T-helper 2 cell treated with Interferon-gamma antibody and Interleukin-4, amounts not matched to agents 5 μg/mL and 100 μg/mL, for 36 hours (primary cell): ENCODE data around the gene XRN2.
A peak's percentile ranks its signal among the peaks of the same experiment; 100 is the strongest.

ENCODE experiments used
- DNase-seq: peaks from one replicate; pipeline ENCODE4 v3.0.0; 2021; ENCODE audit warnings: low spot score
- H3K27ac Mint-ChIP-seq: one replicate; pipeline ENCODE4 v1.8.0; 2021; ENCODE audit warnings: mild to moderate bottlenecking, mixed read lengths
- H3K27me3 Mint-ChIP-seq: one replicate; pipeline ENCODE4 v1.8.0; 2021; ENCODE audit warnings: low read depth, mixed read lengths
- H3K36me3 Mint-ChIP-seq: one replicate; pipeline ENCODE4 v1.8.0; 2021; ENCODE audit warnings: low read depth, mixed read lengths
- H3K4me1 Mint-ChIP-seq: one replicate; pipeline ENCODE4 v1.8.0; 2021; ENCODE audit warnings: low read depth, mixed read lengths
- H3K4me3 Mint-ChIP-seq: one replicate; pipeline ENCODE4 v1.8.0; 2022; ENCODE audit warnings: mild to moderate bottlenecking, moderate library complexity, mixed read lengths
- H3K9me3 Mint-ChIP-seq: one replicate; pipeline ENCODE4 v1.8.0; 2021; ENCODE audit warnings: mixed read lengths

The XRN2 gene

GRCh38 chr20:21303061-21303871, at the start of gene XRN2:
Gene XRN2, plus strand, starts transcription at chr20:21303331. Its CDS starts 68 bp downstream, at chr20:21303399.
- H3K4me3 Mint-ChIP-seq = peak within 1 kb of the TSS; percentile 97
- peak within 1 kb of the TSS; percentile 99 for H3K27ac Mint-ChIP-seq
- peaks cover 4% of the 10 kb centered on the region for H3K9me3 Mint-ChIP-seq

GRCh38 chr20:21257192-21257591, 45.9 kb upstream of the XRN2 start:
- H3K27ac Mint-ChIP-seq = no peak overlapping the region
- no peak for DNase-seq
- no peaks in the 10 kb centered on the region for H3K4me1 Mint-ChIP-seq
- H3K9me3 Mint-ChIP-seq = no peaks in the 10 kb centered on the region
- H3K36me3 Mint-ChIP-seq = no peaks in the 10 kb centered on the region
- no peaks in the 10 kb centered on the region for H3K27me3 Mint-ChIP-seq
- no peak overlapping the region for H3K4me3 Mint-ChIP-seq

More at GRCh38 chr20:21303061-21303871, at the start of gene XRN2:
- DNase-seq = peak; percentile 94
- Mint-ChIP-seq H3K4me1 (peaks cover 22% of the 10 kb centered on the region), H3K36me3 (peaks cover 25% of the 10 kb centered on the region), H3K27me3 (no peaks in the 10 kb centered on the region)

- Mint-ChIP-seq H3K4me3 (no peak overlapping the region), H3K27me3 (no peaks in the 10 kb centered on the region), H3K4me1 (no peaks in the 10 kb centered on the region), H3K27ac (no peak overlapping the region), H3K9me3 (no peaks in the 10 kb centered on the region), H3K36me3 (no peaks in the 10 kb centered on the region)
- no peak for DNase-seq
Measured at GRCh38 chr20:21258411-21258810, 44.7 kb upstream of the XRN2 start.

- Mint-ChIP-seq H3K27me3 (no peaks in the 10 kb centered on the region), H3K4me3 (no peak overlapping the region), H3K9me3 (no peaks in the 10 kb centered on the region), H3K4me1 (no peaks in the 10 kb centered on the region), H3K36me3 (no peaks in the 10 kb centered on the region), H3K27ac (no peak overlapping the region)
- DNase-seq = no peak
Measured at GRCh38 chr20:21259346-21259745, 43.8 kb upstream of the XRN2 start.

GRCh38 chr20:21262812-21263211, 40.3 kb upstream of the XRN2 start:
- H3K4me3 Mint-ChIP-seq = no peak overlapping the region
- H3K9me3 Mint-ChIP-seq = no peaks in the 10 kb centered on the region
- H3K27me3 Mint-ChIP-seq = no peaks in the 10 kb centered on the region
- H3K4me1 Mint-ChIP-seq = no peaks in the 10 kb centered on the region
- DNase-seq = no peak
- no peaks in the 10 kb centered on the region for H3K36me3 Mint-ChIP-seq
- no peak overlapping the region for H3K27ac Mint-ChIP-seq

GRCh38 chr20:21265261-21266190, 37.6 kb upstream of the XRN2 start:
- no peaks in the 10 kb centered on the region for H3K27me3 Mint-ChIP-seq
- no peak overlapping the region for H3K27ac Mint-ChIP-seq

GRCh38 chr20:21266191-21266536, 37.0 kb upstream of the XRN2 start:
- H3K9me3 Mint-ChIP-seq = no peaks in the 10 kb centered on the region
- no peaks in the 10 kb centered on the region for H3K4me1 Mint-ChIP-seq
- no peak overlapping the region for H3K27ac Mint-ChIP-seq
- DNase-seq = no peak
- H3K4me3 Mint-ChIP-seq = no peak overlapping the region
- no peaks in the 10 kb centered on the region for H3K27me3 Mint-ChIP-seq
- no peaks in the 10 kb centered on the region for H3K36me3 Mint-ChIP-seq

More at GRCh38 chr20:21265261-21266190, 37.6 kb upstream of the XRN2 start:
- H3K4me1 Mint-ChIP-seq = no peaks in the 10 kb centered on the region
- no peak overlapping the region for H3K4me3 Mint-ChIP-seq
- no peaks in the 10 kb centered on the region for H3K36me3 Mint-ChIP-seq
- no peak for DNase-seq
- no peaks in the 10 kb centered on the region for H3K9me3 Mint-ChIP-seq

- Mint-ChIP-seq H3K4me3 (no peak overlapping the region), H3K4me1 (no peaks in the 10 kb centered on the region), H3K36me3 (no peaks in the 10 kb centered on the region), H3K27me3 (no peaks in the 10 kb centered on the region), H3K27ac (no peak overlapping the region), H3K9me3 (no peaks in the 10 kb centered on the region)
- DNase-seq = no peak
Measured at GRCh38 chr20:21269772-21270171, 33.4 kb upstream of the XRN2 start.

- no peak for DNase-seq
- no peak overlapping the region for H3K27ac Mint-ChIP-seq
- H3K27me3 Mint-ChIP-seq = no peaks in the 10 kb centered on the region
- H3K36me3 Mint-ChIP-seq = no peaks in the 10 kb centered on the region
- no peaks in the 10 kb centered on the region for H3K9me3 Mint-ChIP-seq
- H3K4me3 Mint-ChIP-seq = no peak overlapping the region
- H3K4me1 Mint-ChIP-seq = no peaks in the 10 kb centered on the region
Measured at GRCh38 chr20:21270806-21271205, 32.3 kb upstream of the XRN2 start.

GRCh38 chr20:21272279-21272678, 30.9 kb upstream of the XRN2 start:
- H3K9me3 Mint-ChIP-seq = no peaks in the 10 kb centered on the region
- no peaks in the 10 kb centered on the region for H3K36me3 Mint-ChIP-seq
- no peak for DNase-seq
- no peaks in the 10 kb centered on the region for H3K4me1 Mint-ChIP-seq
- no peak overlapping the region for H3K27ac Mint-ChIP-seq
- no peak overlapping the region for H3K4me3 Mint-ChIP-seq
- H3K27me3 Mint-ChIP-seq = no peaks in the 10 kb centered on the region

GRCh38 chr20:21272679-21273078, 30.5 kb upstream of the XRN2 start:
- Mint-ChIP-seq H3K4me3 (no peak overlapping the region), H3K27me3 (no peaks in the 10 kb centered on the region), H3K9me3 (no peaks in the 10 kb centered on the region), H3K36me3 (no peaks in the 10 kb centered on the region), H3K4me1 (no peaks in the 10 kb centered on the region), H3K27ac (no peak overlapping the region)
- no peak for DNase-seq

- no peak overlapping the region for H3K4me3 Mint-ChIP-seq
- H3K27ac Mint-ChIP-seq = no peak overlapping the region
- no peaks in the 10 kb centered on the region for H3K9me3 Mint-ChIP-seq
- no peaks in the 10 kb centered on the region for H3K36me3 Mint-ChIP-seq
- H3K27me3 Mint-ChIP-seq = peaks cover 2% of the 10 kb centered on the region
- no peak for DNase-seq
- H3K4me1 Mint-ChIP-seq = no peaks in the 10 kb centered on the region
Measured at GRCh38 chr20:21273755-21274386, 29.3 kb upstream of the XRN2 start.

GRCh38 chr20:21278829-21279228, 24.3 kb upstream of the XRN2 start:
- DNase-seq = no peak
- Mint-ChIP-seq H3K27ac (no peak overlapping the region), H3K9me3 (no peaks in the 10 kb centered on the region), H3K27me3 (peaks cover 7% of the 10 kb centered on the region), H3K4me1 (peaks cover 4% of the 10 kb centered on the region), H3K36me3 (no peaks in the 10 kb centered on the region), H3K4me3 (no peak overlapping the region)
